GM12891 (cell line): ENCODE data around the gene EXOC6.

Experiments used
- DNase-seq: peaks from one replicate; pipeline ENCODE4 v3.0.0; 2011; ENCODE audit warnings: low spot score; ENCODE audit not compliant: insufficient read length
- FAIRE-seq: peaks from 2 replicates; lab custom pipeline; 2011; peaks lifted over from hg19 to GRCh38; lab: Jason Lieb, UNC
- PAX5 ChIP-seq: IDR thresholded peaks from 2 replicates; pipeline ENCODE4 v1.6.1; 2011; ENCODE audit warnings: low read length, moderate library complexity, mild to moderate bottlenecking; ENCODE audit not compliant: insufficient read depth, severe bottlenecking
- POLR2A ChIP-seq: IDR thresholded peaks from 2 replicates; pipeline ENCODE4 v1.6.1; 2011; ENCODE audit warnings: low read depth, low read length, control low read depth
- POLR2AphosphoS5 ChIP-seq: IDR thresholded peaks from 2 replicates; pipeline ENCODE4 v1.6.1; 2011; ENCODE audit warnings: low read depth, low read length, control low read depth
- POU2F2 ChIP-seq: IDR thresholded peaks from 2 replicates; pipeline ENCODE4 v1.6.1; 2011; ENCODE audit warnings: low read depth, mild to moderate bottlenecking, control low read depth, low read length, moderate library complexity
- SPI1 ChIP-seq: IDR thresholded peaks from 2 replicates; pipeline ENCODE4 v1.6.1; 2011; ENCODE audit warnings: low read depth, low read length, control low read depth
- TAF1 ChIP-seq: IDR thresholded peaks from 2 replicates; pipeline ENCODE4 v1.6.1; 2011; ENCODE audit warnings: low read depth, low read length, control low read depth

The EXOC6 gene

GRCh38 chr10:92816091-92816531 lies 32.2 kb upstream of the EXOC6 start:
- DNase-seq (no peak), FAIRE-seq (no peak)
- TF ChIP-seq POLR2AphosphoS5 (no peak), POLR2A (no peak), SPI1 (no peak), POU2F2 (no peak), TAF1 (no peak), PAX5 (no peak)

GRCh38 chr10:92822060-92822634 lies 26.2 kb upstream of the EXOC6 start:
- no peak for FAIRE-seq
- no peak for DNase-seq
- TF ChIP-seq POLR2AphosphoS5 = no peak
- TF ChIP-seq SPI1 = 0 out of 2 replicates have a peak, but pooled peaks have one; percentile 38

DNA sequence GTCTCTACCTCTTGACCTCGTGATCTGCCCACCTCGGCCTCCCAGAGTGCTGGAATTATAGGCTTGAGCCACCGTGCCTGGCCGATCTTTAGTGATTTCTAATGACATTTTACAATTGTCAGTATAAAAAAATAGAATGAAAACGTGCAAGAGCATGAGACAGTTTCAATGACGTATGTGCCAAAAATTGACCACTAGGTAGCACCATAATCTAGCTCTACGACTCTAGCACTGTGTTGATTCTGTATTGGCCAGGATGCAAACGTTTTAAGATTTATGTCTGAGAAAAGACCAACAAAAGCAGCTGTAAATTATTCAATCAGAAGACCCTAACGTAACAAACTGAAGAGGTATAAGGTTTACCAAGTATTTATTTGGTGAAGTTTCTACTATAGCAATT lies 25.4 kb upstream of the EXOC6 start:
- no peak for DNase-seq

GRCh38 chr10:92826061-92826460 lies 22.3 kb upstream of the EXOC6 start:
- DNase-seq = no peak
- TF ChIP-seq POLR2AphosphoS5 (no peak), POLR2A (no peak), TAF1 (no peak), SPI1 (no peak), POU2F2 (no peak), PAX5 (no peak)
- no peak for FAIRE-seq

More for the DNA sequence above, 25.4 kb upstream of the EXOC6 start:
- no peak for TF ChIP-seq TAF1
- no peak for TF ChIP-seq POU2F2
- TF ChIP-seq PAX5 = no peak
- no peak for TF ChIP-seq POLR2A
- TF ChIP-seq POLR2AphosphoS5 = no peak
- TF ChIP-seq SPI1 = no peak
- no peak for FAIRE-seq

DNA sequence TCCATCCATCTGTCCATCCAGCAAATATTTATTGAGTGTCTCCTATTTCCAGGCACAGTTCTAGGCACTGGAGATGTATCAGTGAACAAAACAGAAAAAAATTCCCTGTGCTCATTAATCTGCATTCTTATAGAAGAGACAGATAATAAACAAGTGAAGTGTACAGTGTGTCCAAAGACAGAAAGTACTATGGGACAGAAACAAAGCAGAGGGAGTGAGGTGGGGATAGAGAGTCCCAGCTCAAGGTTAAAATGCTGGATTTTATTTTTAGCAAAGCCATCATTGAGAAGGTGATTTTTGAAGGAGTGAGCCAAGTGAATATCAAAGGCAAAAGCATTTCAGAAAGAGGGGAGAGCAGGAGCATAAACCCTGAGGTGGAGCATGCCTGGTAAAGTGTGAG lies 21.8 kb upstream of the EXOC6 start:
- DNase-seq = no peak
- no peak for FAIRE-seq
- TF ChIP-seq SPI1 (no peak), PAX5 (no peak), POU2F2 (no peak), TAF1 (no peak), POLR2AphosphoS5 (no peak)

DNA sequence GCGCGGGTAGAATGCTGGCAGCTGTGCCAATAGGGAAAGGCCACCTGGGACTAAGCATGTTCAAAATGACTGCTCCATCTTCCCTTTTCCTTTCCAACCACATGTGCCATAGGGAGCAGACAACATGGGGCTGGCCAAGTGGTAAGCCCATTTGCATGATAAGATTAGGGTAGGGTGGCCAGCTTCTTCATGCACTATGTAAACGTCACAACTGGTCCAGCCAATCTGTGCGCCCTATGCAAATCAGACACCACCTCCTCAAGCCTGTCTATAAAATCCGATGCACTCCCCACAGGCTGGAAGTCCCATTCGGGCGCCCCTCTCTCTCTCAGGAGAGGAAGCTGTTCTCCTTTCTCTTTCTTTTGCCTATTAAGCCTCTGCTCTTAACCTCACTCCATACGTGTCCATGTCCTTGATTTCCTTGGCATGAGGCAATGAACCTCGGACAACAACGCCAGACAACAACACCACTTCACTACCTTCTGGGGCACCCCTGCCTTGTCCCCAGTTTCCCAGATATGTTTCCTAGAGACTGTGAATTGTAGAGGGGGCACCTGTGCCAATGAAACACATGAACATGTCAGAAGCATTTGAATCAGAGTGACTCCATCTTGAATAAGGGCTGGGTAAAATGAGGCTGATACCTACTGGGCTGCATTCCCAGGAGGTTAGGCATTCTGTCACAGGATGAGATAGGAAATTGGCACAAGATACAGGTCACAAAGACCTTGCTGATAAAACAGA lies 19.1 kb upstream of the EXOC6 start:
- DNase-seq (no peak), FAIRE-seq (no peak)
- TF ChIP-seq PAX5 = no peak
- no peak for TF ChIP-seq TAF1
- no peak for TF ChIP-seq POLR2AphosphoS5
- TF ChIP-seq POLR2A = no peak
- TF ChIP-seq POU2F2 = no peak
- TF ChIP-seq SPI1 = no peak

DNA sequence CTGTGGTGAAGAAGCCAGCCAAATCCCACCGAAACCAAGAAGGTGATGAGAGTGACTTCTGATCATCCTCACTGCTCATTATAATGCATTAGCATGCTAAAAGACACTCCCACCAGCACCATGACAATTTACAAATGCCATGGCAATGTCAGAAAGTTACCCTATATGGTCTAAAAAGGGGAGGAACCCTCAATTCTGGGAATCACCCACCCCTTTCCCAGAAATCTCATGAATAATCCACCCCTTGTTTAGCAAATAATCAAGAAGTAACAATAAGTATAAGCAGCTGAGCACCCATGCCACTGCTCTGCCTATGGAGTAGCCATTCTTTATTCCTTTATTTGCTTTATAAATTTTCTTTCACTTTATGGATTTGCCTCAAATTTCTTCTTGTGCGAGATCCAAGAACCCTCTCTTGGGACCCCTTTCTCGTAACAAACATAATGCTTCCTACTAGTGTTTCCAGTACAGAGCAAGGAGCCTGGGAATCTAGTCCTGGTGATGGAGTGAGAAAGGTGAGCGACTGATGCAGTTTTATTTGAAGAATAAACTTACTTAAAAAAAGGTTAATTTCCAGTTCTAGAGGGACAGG lies 18.4 kb upstream of the EXOC6 start:
- FAIRE-seq (no peak), DNase-seq (no peak)
- no peak for TF ChIP-seq POLR2A
- TF ChIP-seq POLR2AphosphoS5 = no peak
- TF ChIP-seq SPI1 = no peak
- TF ChIP-seq TAF1 = no peak
- no peak for TF ChIP-seq POU2F2
- TF ChIP-seq PAX5 = no peak

- FAIRE-seq (no peak), DNase-seq (no peak)
- TF ChIP-seq POLR2AphosphoS5 (no peak), SPI1 (peak; percentile 63)
These were observed 17.6 kb upstream of the EXOC6 start for GRCh38 chr10:92830478-92831389.

- no peak for TF ChIP-seq TAF1
- FAIRE-seq (no peak), DNase-seq (no peak)
These were observed 16.2 kb upstream of the EXOC6 start for GRCh38 chr10:92832121-92832520.

DNA sequence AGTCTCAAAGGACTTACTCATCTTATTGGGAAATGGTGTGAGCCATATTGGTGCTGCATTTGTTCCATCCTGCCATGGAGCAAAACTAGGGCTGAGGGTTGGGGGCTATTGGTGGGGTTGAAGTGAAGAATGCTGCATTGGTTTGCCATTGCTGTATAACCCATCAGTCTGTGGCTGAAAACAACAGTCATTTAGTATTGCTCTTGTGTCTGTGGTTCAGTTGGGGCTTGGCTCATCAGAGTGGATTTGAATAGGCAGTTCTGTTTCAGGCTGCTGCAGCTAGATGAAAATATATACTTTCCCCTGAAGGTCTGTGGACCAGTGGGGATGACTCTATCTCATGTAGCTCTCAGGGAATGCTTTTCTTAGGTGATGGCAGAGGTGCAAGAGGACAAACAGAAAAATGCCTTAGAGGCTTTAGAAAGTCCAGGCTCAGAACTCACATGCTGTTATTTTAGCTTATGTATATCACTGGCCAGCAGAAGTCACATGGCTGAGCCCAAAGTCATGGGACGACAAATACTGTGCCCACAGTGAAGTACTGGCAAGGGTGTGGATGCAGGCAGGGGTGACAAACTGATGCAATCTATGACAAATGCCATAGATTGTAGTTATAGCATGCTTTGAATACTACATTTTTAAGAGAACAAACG lies 15.2 kb upstream of the EXOC6 start:
- TF ChIP-seq PAX5 (no peak), SPI1 (no peak), POU2F2 (no peak), POLR2AphosphoS5 (no peak), POLR2A (no peak), TAF1 (no peak)
- DNase-seq (no peak), FAIRE-seq (no peak)
